AG04450 (cell line): ENCODE data around the gene NDUFS3. TPM values are rescaled to one million over a fixed set of nuclear protein-coding genes. Genes with fewer than 3 reads are reported as not detected.

Experiments used
- CTCF ChIA-PET: fragments of 300-600, 350-600 bp; formaldehyde crosslinking; extraction: SDS; loops from one replicate; lab custom pipeline; 2022; ENCODE audit warnings: antibody characterized with exemption, inconsistent platforms; lab: Charles Lee
- POLR2A ChIA-PET: fragments of 350-600 bp; formaldehyde crosslinking; extraction: SDS; loops from one replicate; lab custom pipeline; 2021; ENCODE audit warnings: antibody characterized with exemption, inconsistent platforms; lab: Yijun Ruan, JAX
- DNase-seq: peaks from one replicate; pipeline ENCODE4 v3.0.0-alpha.2; 2011; ENCODE audit warnings: low read depth, low spot score
- H3K27ac ChIP-seq: one replicate; pipeline ENCODE4 v1.5.1; 2012; ENCODE audit warnings: low read depth, low read length, control low read depth
- H3K27me3 ChIP-seq: one replicate; pipeline ENCODE4 v1.6.0; 2012; ENCODE audit warnings: low read length; ENCODE audit not compliant: control insufficient read depth, insufficient read depth
- H3K4me3 ChIP-seq: 2 replicates; pipeline ENCODE4 v1.5.1; 2011; ENCODE audit warnings: mild to moderate bottlenecking, low read depth, low read length, control low read depth
- H3K9me3 ChIP-seq: 2 replicates; pipeline ENCODE4 v1.5.1; 2012; ENCODE audit warnings: low read length; ENCODE audit not compliant: control insufficient read depth, insufficient read depth
- CTCF ChIP-seq: IDR thresholded peaks from 2 replicates; pipeline ENCODE4 v1.5.1; 2011; ENCODE audit warnings: low read depth, low read length, control low read depth, inconsistent platforms
- polyA plus RNA-seq: library from polyadenylated mRNA; depleted of rRNA; stranded (reverse); fragments of >200 nt; gene quantifications from 2 replicates; pipeline ENCODE4 v1.2.3, GENCODE V29; 2011

NDUFS3 gene
- polyA plus RNA-seq, 1 experiment, result 106 TPM

- peaks cover 8% of the 10 kb centered on the region; the same call in 1 of the 2 replicates for H3K9me3 ChIP-seq
- TF ChIP-seq CTCF, result no peak
- DNase-seq, result no peak
- ChIA-PET CTCF (no interaction called here), POLR2A (no interaction called here)
- no peak overlapping the region for H3K4me3 ChIP-seq
- H3K27me3 ChIP-seq, result peaks cover 28% of the 10 kb centered on the region
- no peak overlapping the region for H3K27ac ChIP-seq
Observed at GRCh38 chr11:47589118-47589517, 10.2 kb downstream of the NDUFS3 start.

GRCh38 chr11:47589584-47589976, 10.7 kb downstream of the NDUFS3 start:
- POLR2A ChIA-PET, result no interaction called here
- peak overlapping the region; percentile 34; the same call in 1 of the 2 replicates for H3K4me3 ChIP-seq
- no peak overlapping the region for H3K27ac ChIP-seq
- peaks cover 8% of the 10 kb centered on the region; the same call in 1 of the 2 replicates for H3K9me3 ChIP-seq
- peaks cover 33% of the 10 kb centered on the region for H3K27me3 ChIP-seq
- TF ChIP-seq CTCF, result no peak
- DNase-seq, result no peak
- CTCF ChIA-PET, result no interaction called here

- no peak overlapping the region for H3K27ac ChIP-seq
- POLR2A ChIA-PET, result interaction anchor here (0.5 kb wide), 1 partner anchor 128 kb away, joined by 4 read pairs; no protein-coding TSS in a partner anchor
- peaks cover 8% of the 10 kb centered on the region; the same call in 1 of the 2 replicates for H3K9me3 ChIP-seq
- no peak for DNase-seq
- no peak for TF ChIP-seq CTCF
- peaks cover 39% of the 10 kb centered on the region for H3K27me3 ChIP-seq
- CTCF ChIA-PET, result no interaction called here
- H3K4me3 ChIP-seq, result peak overlapping the region; percentile 34; the same call in 1 of the 2 replicates
Observed at GRCh38 chr11:47589977-47590861, 11.3 kb downstream of the NDUFS3 start.

- POLR2A ChIA-PET, result interaction anchor here (0.6 kb wide), 1 partner anchor 9 kb away, joined by 3 read pairs; no protein-coding TSS in a partner anchor
- CTCF ChIA-PET, result interaction anchor here (0.5 kb wide), 1 partner anchor 109 kb away, joined by 3 read pairs; no protein-coding TSS in a partner anchor
- DNase-seq, result no peak
- peaks cover 8% of the 10 kb centered on the region; the same call in 1 of the 2 replicates for H3K9me3 ChIP-seq
- H3K4me3 ChIP-seq, result no peak overlapping the region
- peaks cover 45% of the 10 kb centered on the region for H3K27me3 ChIP-seq
- H3K27ac ChIP-seq, result no peak overlapping the region
- no peak for TF ChIP-seq CTCF
Observed at GRCh38 chr11:47591764-47592163, 12.9 kb downstream of the NDUFS3 start.

- peaks cover 45% of the 10 kb centered on the region for H3K27me3 ChIP-seq
- no peak overlapping the region for H3K4me3 ChIP-seq
- no peak for DNase-seq
- TF ChIP-seq CTCF, result no peak
- peaks cover 8% of the 10 kb centered on the region; the same call in 1 of the 2 replicates for H3K9me3 ChIP-seq
- POLR2A ChIA-PET, result no interaction called here
- CTCF ChIA-PET, result no interaction called here
- H3K27ac ChIP-seq, result no peak overlapping the region
Observed at GRCh38 chr11:47592251-47592650, 13.4 kb downstream of the NDUFS3 start.
